Spleen (tissue), 7 donors: ENCODE results near the gene DOCK4.

ENCODE experiments used
- POLR2A ChIP-seq, 3 donors: fragments of 450-650 bp; IDR thresholded peaks; one replicate each; pipeline ENCODE4 v1.5.1; 2017; ENCODE audit warnings: antibody characterized with exemption in 3 of 3, mild to moderate bottlenecking in 1 of 3
- TF ChIP-seq, protein P1 (sequence below), 11 experiments: fragments of 200-600 bp in 7 of 11; fragments of 450-650 bp in 4 of 11; sonication (generic) in 4 of 11; IDR thresholded peaks in 8 of 11; conservative IDR thresholded peaks in 3 of 11; 1 replicate in 7 of 11; 2 replicates in 4 of 11; pipeline versions ENCODE4 v1.4.0 to v1.8.0; 2016 to 2021; ENCODE audit warnings: antibody characterized with exemption in 11 of 11, inconsistent platforms in 4 of 11, mild to moderate bottlenecking in 1 of 11
- donor health status: DM: no; HTN: no; CAD: no; lungs with moderate emphysema.
- donor health status: DM: no; HTN: no; CAD: no.
- donor health status: DM: no; HTN: no; CAD: no.

GRCh38 chr7:111789048-111789320 is 417.2 kb downstream of the DOCK4 start:
- TF ChIP-seq, protein P1, sequence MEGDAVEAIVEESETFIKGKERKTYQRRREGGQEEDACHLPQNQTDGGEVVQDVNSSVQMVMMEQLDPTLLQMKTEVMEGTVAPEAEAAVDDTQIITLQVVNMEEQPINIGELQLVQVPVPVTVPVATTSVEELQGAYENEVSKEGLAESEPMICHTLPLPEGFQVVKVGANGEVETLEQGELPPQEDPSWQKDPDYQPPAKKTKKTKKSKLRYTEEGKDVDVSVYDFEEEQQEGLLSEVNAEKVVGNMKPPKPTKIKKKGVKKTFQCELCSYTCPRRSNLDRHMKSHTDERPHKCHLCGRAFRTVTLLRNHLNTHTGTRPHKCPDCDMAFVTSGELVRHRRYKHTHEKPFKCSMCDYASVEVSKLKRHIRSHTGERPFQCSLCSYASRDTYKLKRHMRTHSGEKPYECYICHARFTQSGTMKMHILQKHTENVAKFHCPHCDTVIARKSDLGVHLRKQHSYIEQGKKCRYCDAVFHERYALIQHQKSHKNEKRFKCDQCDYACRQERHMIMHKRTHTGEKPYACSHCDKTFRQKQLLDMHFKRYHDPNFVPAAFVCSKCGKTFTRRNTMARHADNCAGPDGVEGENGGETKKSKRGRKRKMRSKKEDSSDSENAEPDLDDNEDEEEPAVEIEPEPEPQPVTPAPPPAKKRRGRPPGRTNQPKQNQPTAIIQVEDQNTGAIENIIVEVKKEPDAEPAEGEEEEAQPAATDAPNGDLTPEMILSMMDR (IDR thresholded peaks at IDR 0.05 in 8 of 11, conservative IDR thresholded peaks at IDR 0.05 in 3 of 11) = no peak
- no peak for TF ChIP-seq POLR2A (IDR thresholded peaks at IDR 0.05)
